ENCODE results near the gene ABHD11.
"Not testable (repeated sequence)": the region's sequence is repeated elsewhere in the genome, so short reads cannot be mapped to it uniquely, and the experiment has no call there.

Gene ABHD11, protein sequence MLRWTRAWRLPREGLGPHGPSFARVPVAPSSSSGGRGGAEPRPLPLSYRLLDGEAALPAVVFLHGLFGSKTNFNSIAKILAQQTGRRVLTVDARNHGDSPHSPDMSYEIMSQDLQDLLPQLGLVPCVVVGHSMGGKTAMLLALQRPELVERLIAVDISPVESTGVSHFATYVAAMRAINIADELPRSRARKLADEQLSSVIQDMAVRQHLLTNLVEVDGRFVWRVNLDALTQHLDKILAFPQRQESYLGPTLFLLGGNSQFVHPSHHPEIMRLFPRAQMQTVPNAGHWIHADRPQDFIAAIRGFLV

DNA sequence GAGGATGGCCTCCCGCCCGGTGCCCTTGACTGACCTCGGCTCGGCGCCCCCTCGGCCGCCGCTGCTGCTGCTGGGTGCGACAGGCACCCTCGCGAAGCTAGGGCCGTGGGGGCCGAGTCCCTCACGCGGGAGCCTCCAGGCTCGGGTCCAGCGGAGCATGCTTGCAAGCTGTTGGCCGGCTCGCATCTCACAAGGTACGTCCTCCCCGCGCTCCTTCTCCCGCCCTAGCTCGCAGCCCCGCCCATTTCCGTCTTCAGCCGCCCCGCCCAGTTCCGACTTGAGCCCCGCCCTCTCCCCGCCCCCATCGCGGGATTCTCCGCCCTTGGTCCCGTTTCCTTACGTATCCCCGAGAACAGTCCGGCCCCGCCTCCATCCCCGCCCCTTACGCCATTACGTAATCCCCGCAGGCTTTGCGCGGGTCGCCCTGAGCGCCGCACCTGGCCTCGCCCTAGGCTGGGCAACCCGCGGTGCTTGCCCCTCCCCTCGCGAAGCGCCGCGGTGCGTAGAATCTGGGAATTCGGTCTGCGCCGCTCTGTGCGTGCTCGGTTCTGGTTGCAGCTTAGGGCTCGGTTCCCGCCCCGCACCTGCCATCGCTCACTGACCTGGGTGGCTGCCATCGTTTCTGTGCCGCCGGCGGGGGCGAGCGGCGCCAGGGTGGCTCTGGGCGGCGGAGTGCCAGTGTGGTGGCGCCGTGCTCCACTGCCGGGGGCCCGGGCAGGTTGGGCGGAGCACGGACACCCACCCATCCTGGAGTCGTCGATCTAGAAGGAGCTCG lies at the start of gene ABHD11:
ABHD11 (minus strand) TSS at position 191 of the 775 bp plus-strand sequence; CDS start at position 159, 32 bp downstream.
- H3K27me3 Mint-ChIP-seq, result no peaks in the 10 kb centered on the region
- H3K9me3 Mint-ChIP-seq, result no peaks in the 10 kb centered on the region
- H3K4me1 Mint-ChIP-seq, result peaks cover 9% of the 10 kb centered on the region
- no peaks in the 10 kb centered on the region for H3K36me3 Mint-ChIP-seq
- H3K4me3 Mint-ChIP-seq, result peak within 1 kb of the TSS; percentile 92
- H3K27ac Mint-ChIP-seq, result peak within 1 kb of the TSS; percentile 89

DNA sequence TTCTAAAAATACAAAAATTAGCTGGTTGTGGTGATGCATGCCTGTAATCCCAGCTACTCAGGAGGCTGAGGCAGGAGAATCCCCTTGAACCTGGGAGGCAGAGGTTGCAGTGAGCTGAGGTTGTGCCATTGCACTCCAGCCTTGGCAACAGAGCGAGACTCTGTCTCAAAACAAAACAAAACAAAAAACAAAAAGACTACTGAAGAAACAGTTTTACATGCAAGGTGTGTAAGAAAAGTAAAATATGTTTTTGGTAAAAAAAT lies 49.1 kb upstream of the ABHD11 start:
- H3K27ac Mint-ChIP-seq, H3K4me1 Mint-ChIP-seq, H3K9me3 Mint-ChIP-seq, H3K27me3 Mint-ChIP-seq, H3K4me3 Mint-ChIP-seq, H3K36me3 Mint-ChIP-seq: not testable (repeated sequence)

DNA sequence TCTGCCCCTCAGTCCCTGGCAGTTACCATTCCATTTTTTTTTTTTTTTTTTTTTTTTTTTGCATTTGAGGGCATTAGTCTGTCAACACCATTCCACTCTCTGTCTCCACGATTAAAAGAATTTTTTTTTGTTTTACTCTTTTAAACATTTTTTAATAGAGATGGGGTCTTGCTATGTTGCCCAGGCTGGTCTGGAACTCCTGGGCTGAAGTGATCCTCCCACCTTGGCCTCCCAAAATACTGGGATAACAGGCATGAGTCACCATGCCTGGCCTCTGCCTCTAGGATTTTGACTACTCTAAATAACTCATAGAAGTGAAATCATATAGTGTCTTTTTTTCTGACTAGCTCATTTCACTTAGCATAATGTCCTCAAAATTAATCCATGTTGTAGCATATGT lies 48.0 kb upstream of the ABHD11 start:
- Mint-ChIP-seq H3K27me3 (peaks cover 1% of the 10 kb centered on the region), H3K36me3 (no peaks in the 10 kb centered on the region), H3K27ac (no peak overlapping the region), H3K9me3 (no peaks in the 10 kb centered on the region), H3K4me3 (no peak overlapping the region), H3K4me1 (no peaks in the 10 kb centered on the region)

DNA sequence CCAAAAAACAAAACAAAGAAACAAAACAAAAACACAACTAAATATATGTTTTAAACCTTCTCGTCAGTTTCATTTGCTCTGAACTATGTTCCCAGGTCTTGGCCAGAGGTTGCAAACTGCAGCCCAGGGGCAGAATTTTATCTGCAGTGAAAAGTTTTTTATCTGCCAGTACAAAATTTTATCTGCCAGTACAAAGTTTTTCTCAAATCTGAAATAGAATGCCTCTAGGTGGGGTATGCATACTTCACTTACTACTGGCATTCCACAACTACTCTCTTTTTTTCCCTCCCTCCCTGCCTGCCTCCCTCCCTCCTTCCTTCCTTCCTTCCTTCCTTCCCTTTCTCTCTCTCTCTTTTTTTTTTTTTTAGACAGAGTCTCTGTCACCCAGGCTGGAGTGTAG lies 40.9 kb upstream of the ABHD11 start:
- no peak overlapping the region for H3K4me3 Mint-ChIP-seq
- no peaks in the 10 kb centered on the region for H3K27me3 Mint-ChIP-seq
- no peaks in the 10 kb centered on the region for H3K36me3 Mint-ChIP-seq
- H3K27ac Mint-ChIP-seq, result no peak overlapping the region
- no peaks in the 10 kb centered on the region for H3K4me1 Mint-ChIP-seq
- no peaks in the 10 kb centered on the region for H3K9me3 Mint-ChIP-seq

DNA sequence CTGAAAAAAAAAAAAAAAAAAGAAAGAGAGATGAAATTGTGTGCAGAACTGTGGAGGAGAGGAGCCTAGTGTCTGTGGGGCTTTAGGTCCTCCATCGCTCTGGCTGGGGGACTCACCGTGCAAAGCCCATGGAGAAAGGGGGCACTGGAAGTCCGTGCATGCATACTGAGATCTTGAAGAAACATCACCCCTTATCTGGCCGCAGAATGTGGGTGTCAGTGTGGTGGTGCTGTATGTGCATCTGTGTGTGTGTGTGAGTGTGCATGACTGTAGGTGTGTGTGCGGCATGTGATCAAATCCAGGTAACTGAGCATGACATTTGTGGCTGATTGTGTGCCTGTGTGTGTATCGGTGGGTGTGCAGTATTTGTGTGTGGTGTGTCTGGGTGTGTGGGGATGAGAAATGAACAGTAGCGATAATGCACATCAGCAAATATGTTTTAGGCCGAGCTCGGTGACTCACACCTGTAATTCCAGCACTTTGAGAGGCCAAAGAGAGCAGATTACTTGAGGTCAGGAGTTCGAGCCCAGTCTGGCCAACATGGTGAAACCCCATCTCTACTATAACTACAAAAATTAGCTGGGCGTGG lies 40.3 kb upstream of the ABHD11 start:
- H3K27ac Mint-ChIP-seq, result no peak overlapping the region

DNA sequence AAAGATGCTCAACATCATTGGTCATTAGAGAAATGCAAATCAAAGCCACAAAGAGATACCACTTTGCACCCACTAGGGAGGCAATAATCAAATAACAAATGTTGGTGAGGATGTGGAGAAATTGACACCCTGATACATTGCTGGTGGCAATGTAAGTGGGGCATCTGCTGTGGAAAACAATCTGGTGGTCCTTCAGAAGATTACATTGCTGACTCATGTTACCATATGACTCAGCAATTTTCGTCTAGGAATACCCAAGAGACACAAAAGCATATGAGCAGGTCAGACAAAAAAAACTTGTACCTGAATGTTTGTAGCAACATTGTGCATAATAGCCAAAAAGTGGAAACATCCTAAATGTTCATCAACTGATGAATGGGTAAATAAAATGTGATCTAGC lies 36.3 kb upstream of the ABHD11 start:
- H3K27ac Mint-ChIP-seq, result no peak overlapping the region
- no peaks in the 10 kb centered on the region for H3K4me1 Mint-ChIP-seq
- no peaks in the 10 kb centered on the region for H3K9me3 Mint-ChIP-seq
- H3K36me3 Mint-ChIP-seq, result no peaks in the 10 kb centered on the region
- peaks cover 11% of the 10 kb centered on the region for H3K27me3 Mint-ChIP-seq
- no peak overlapping the region for H3K4me3 Mint-ChIP-seq

More for the DNA sequence above, 40.3 kb upstream of the ABHD11 start:
- Mint-ChIP-seq H3K4me1 (no peaks in the 10 kb centered on the region), H3K36me3 (no peaks in the 10 kb centered on the region), H3K27me3 (no peaks in the 10 kb centered on the region), H3K9me3 (no peaks in the 10 kb centered on the region), H3K4me3 (no peak overlapping the region)

DNA sequence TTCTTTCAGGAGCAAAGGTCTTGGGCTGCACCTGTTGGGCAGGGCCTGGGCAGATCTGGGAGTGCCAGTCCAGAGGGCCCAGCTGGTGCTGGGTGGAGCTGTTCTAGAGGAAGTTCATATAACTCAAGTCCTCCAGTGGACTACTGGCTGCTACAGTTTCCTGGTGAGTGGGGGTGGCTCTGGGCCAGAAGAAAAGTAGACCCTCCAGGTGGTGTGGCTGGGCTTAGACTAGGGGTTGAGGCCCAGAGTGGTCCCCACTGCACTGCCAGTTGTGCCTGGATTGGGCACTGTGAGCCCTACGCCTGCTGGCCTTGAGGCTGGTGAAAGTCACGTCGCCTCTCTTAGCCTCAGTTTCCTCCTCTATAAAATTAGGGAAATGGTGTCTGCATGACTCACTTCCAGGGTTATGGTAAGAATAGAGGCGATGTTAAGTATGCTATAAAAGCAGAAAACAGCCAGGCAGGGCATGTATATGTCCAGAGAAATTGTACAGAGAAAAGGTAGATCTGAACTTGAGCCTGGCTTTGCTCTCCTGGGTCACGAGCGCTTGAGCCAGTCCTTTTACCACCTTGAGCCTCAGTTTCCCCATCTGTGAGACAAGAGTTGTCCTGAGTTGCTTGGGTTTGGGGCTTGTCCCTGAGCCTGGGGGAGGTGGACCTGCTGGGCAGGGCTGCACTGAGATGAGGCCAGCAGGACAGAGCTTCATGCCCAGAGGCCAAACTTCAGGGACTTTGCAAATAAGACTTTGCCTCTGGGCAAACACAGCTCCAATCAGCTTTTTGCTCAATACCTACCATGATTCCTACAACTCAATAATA lies 35.3 kb upstream of the ABHD11 start:
- Mint-ChIP-seq H3K27ac (no peak overlapping the region), H3K4me3 (no peak overlapping the region), H3K36me3 (no peaks in the 10 kb centered on the region), H3K9me3 (no peaks in the 10 kb centered on the region), H3K4me1 (no peaks in the 10 kb centered on the region), H3K27me3 (peaks cover 12% of the 10 kb centered on the region)

DNA sequence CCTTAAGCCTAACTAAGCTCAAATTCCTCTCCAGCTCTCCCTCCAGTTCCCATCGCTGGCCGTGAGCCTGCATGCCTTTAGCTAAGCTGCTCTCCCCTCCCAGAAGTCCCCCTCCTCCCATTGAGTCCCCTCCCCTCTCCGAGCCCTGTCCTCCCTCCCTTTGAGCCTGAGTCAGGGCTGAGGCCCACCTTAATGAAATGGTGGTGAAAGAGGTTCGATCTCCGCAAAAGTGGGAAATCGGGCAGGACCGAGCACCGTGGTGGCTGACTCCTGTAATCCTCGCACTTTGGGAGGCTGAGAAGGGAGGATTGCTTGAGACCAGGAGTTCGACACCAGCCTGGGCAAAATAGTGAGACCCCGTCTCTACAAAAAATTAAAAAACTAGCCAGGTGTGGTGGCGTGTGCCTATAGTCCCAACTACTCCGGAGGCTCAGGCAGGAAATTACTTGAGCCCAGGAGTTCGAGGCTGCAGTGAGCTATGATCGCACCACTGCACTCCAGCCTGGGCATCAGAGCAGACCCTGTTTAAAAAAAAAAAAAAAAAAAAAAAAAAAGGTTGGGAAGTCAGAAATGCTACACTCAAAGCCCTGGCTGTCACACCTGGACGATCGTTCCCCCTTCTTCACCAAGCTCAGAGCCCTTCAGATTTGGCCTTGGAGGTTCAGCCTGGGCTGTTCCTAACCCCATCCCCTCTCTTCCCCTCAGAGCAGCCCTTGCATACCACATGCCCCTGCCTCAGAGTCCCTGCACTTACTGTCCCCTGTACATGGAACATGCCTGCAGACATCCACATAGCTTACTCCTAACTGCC lies 32.5 kb upstream of the ABHD11 start:
- no peak overlapping the region for H3K27ac Mint-ChIP-seq
- no peaks in the 10 kb centered on the region for H3K4me1 Mint-ChIP-seq
- H3K9me3 Mint-ChIP-seq, result no peaks in the 10 kb centered on the region
- H3K36me3 Mint-ChIP-seq, result no peaks in the 10 kb centered on the region
- H3K4me3 Mint-ChIP-seq, result peak overlapping the region; percentile 36
- H3K27me3 Mint-ChIP-seq, result peaks cover 22% of the 10 kb centered on the region

DNA sequence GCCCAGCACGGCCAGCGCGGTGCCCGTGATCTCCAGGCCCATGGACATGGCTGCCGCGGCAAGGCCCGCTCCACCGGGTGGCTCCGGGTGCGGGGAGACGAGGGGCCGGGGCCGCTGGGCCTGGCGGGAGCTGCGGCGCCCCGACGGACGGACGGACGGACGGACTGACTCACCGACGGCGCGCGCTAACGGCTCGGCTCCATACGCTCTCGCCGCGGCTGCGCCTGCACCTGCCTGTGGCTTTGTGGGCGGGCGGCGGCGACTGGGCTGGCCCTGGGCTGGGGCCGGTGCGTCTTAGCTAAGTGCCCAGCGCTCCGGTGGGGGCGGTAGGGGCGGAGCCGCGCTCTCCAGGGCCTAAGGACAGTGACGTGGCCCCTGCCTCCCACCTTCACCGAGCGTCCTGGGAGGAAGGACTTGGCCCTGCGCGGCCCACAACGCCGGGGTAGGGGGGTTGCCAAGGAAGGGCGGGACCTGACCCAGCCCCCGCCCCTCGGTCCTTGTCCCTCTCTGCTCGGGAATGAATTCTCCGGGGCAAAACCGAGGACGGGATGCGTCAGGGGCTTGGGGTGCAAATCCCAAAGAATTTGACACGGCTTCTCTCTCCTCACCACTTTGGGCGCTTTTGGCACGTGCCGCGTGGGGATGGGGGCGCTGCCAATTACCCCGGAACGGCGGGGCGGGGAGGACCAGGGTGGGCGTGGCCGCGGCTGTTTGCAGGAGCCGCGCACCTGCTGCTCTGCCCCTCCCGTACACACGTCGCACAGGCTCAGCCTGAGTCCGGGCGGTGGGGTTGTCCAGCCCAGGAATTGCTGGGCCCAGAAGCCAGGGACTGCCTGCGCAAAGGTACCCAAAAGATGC lies 31.6 kb upstream of the ABHD11 start, which contains the start of gene CLDN3:
CLDN3 (minus strand) TSS at position 269 of the 858 bp plus-strand sequence; CDS start at position 48, 221 bp downstream.
- Mint-ChIP-seq H3K36me3 (no peaks in the 10 kb centered on the region), H3K27ac (no peak within 1 kb of the TSS), H3K27me3 (peaks cover 23% of the 10 kb centered on the region), H3K9me3 (no peaks in the 10 kb centered on the region), H3K4me3 (peak within 1 kb of the TSS; percentile 36), H3K4me1 (no peaks in the 10 kb centered on the region)

DNA sequence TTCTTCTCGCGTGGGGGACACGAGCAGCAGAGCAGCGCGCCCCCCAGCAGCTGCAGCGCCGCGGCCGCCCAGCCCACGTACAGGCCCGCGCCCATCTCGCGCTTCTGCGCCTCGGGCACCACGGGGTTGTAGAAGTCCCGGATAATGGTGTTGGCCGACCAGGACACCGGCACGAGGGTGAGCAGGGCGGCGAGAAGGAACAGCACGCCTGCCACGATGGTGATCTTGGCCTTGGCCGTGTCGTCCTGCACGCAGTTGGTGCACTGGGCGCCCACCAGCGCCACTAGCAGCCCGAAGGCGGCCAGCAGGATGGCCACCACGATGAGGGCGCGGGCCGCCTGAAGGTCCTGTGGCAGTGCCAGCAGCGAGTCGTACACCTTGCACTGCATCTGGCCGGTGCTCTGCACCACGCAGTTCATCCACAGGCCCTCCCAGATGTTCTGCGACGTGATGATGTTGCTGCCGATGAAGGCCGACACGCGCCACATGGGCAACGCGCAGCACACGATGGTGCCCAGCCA lies 30.9 kb upstream of the ABHD11 start:
- Mint-ChIP-seq H3K4me3 (no peak overlapping the region), H3K4me1 (no peaks in the 10 kb centered on the region), H3K27ac (no peak overlapping the region), H3K9me3 (no peaks in the 10 kb centered on the region), H3K36me3 (no peaks in the 10 kb centered on the region), H3K27me3 (peaks cover 23% of the 10 kb centered on the region)

DNA sequence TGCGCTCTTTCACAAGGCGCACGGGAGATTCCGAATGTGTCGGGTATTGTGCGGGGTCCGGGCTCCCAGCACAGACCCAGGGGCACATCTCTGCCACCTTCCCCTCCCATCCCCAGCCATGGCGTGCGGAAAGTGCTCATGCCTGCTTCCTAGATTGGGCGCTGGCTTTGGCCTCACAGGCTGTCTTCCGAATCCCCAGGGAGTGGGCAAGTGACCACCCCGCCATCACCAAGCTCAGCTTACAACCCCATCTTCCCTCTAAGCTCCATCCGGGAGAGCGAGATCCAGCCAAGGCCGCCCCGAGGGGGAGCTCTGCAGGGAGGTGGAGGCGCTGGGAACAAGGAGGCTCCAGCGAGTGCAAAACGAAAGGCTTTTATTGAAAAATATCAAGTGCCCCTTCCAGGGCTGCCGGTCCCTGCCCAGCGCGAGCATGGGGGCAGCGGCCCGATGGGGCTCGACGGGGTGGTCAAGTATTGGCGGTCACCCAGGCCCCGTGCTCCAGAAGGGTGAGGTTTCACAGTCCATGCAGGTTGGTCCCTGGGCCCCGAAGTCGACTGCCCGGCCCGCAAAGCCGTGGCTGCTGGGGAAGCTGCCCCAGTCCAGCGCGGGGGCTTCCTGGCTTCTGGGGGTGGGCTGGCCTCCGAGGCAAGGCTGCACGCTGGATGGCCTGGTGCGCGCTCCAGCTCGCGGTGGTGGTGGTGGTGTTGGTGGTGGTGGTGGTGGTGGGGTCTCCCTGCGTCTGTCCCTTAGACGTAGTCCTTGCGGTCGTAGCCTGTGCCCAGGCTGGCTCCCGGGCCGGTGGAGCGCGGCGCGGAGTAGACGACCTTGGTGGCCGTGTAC lies 30.3 kb upstream of the ABHD11 start:
- Mint-ChIP-seq H3K4me3 (no peak overlapping the region), H3K36me3 (no peaks in the 10 kb centered on the region), H3K27ac (no peak overlapping the region), H3K9me3 (no peaks in the 10 kb centered on the region), H3K4me1 (no peaks in the 10 kb centered on the region), H3K27me3 (peaks cover 23% of the 10 kb centered on the region)

DNA sequence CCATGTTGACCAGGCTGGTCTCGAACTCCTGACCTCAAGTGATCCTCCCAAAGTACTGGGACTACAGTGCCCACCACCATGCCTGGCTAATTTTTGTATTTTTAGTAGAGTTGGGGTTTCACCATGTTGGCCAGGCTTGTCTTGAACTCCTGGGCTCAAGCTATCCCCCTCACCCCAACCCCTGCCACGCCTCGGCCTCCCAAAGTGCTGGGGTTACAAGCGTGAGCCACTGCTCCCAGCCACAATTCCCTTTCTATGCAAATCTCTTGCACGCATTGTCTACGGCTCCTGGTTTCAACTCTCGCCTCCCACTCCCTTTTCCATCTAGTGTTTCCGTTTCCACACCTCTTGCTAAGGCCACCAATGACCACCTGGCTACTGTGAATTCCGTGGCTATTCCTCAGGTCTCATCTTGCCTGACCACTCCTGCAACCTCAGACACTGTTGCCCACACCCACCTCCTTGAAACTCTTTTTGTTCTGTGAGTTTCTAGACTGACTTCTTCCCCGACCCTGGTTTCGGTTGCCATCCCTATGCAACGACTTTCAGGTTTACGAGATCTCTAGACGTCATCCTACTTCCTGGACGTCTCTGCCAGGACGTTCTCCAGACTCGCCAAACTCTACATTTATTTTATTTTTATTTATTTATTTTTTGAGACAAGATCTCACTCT lies 28.1 kb upstream of the ABHD11 start:
- H3K36me3 Mint-ChIP-seq, result no peaks in the 10 kb centered on the region
- H3K4me1 Mint-ChIP-seq, result no peaks in the 10 kb centered on the region
- H3K27me3 Mint-ChIP-seq, result peaks cover 19% of the 10 kb centered on the region
- H3K4me3 Mint-ChIP-seq, result no peak overlapping the region
- no peaks in the 10 kb centered on the region for H3K9me3 Mint-ChIP-seq
- H3K27ac Mint-ChIP-seq, result no peak overlapping the region

DNA sequence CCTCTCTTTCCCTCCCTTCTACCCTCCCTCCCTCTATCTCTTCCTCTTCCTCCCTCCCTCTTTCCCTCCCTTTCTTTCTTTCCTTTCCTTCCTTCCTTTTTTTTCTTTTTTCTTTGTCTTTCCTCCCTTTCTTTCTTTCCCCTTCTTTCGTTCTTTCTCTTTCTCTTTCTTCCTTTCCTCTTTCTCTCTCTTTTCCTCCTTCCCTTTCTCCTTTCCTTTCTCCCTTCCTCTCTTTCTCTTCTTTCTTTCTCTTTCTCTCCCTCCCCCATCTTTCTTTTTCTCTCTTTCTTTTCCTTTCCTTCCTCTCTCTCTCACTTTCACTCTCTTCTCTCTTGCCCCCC lies 24.0 kb upstream of the ABHD11 start:
- no peaks in the 10 kb centered on the region for H3K36me3 Mint-ChIP-seq
- peaks cover 1% of the 10 kb centered on the region for H3K27me3 Mint-ChIP-seq
- H3K27ac Mint-ChIP-seq, result no peak overlapping the region
- H3K4me1 Mint-ChIP-seq, result no peaks in the 10 kb centered on the region
- no peak overlapping the region for H3K4me3 Mint-ChIP-seq
- no peaks in the 10 kb centered on the region for H3K9me3 Mint-ChIP-seq
